ENCODE measurements around the gene RBM39. TPM values are rescaled to one million over a fixed set of nuclear protein-coding genes. Genes with fewer than 3 reads are reported as not detected.
A peak's percentile ranks its signal among the peaks of the same experiment; 100 is the strongest.

Gene RBM39
- total and polyA plus RNA-seq, 9 of the 15 experiments (the other 6 are each of a cell fraction or from before 2014, with no cell fraction given): 143 to 319 (median 228) TPM

GRCh38 chr20:35702824-35703695 is 39.0 kb downstream of the RBM39 start (continued):
- TF ChIP-seq POLR2AphosphoS5 (IDR thresholded peaks at IDR 0.05; ENCODE audit: control insufficient read depth, insufficient read depth, low read depth, low read length) (peak; percentile 63), POLR2AphosphoS2 (IDR thresholded peaks at IDR 0.05; ENCODE audit: low read length) (0 out of 2 replicates have a peak, but pooled peaks have one; percentile 29), ZBTB33 (CRISPR knock-in tag; IDR thresholded peaks at IDR 0.05) (no peak), ZNF197 (CRISPR knock-in tag; IDR thresholded peaks at IDR 0.05; ENCODE audit: low read depth) (no peak), MITF (IDR thresholded peaks at IDR 0.05) (no peak), POLR2B (IDR thresholded peaks at IDR 0.05; ENCODE audit: low read depth, partially characterized antibody) (peak; percentile 55), GABPB2 (CRISPR knock-in tag; conservative IDR thresholded peaks at IDR 0.05) (no peak), SREBF2 (CRISPR knock-in tag; IDR thresholded peaks at IDR 0.05) (no peak), FUS (optimal IDR thresholded peaks at IDR 0.05; ENCODE audit: low read depth, low read length) (peak; percentile 53), RBFOX2 (IDR thresholded peaks at IDR 0.05; ENCODE audit: low read depth, low read length) (0 out of 2 replicates have a peak, but pooled peaks have one; percentile 23), ZNF24 (IDR thresholded peaks at IDR 0.05) (peak; percentile 14; the same call in 1 of the 2 replicates), ZNF318 (IDR thresholded peaks at IDR 0.05; ENCODE audit: borderline replicate concordance in 1 of 2, low read depth in 1 of 2) (no peak), KHSRP (IDR thresholded peaks at IDR 0.05) (peak; percentile 31)
